GM12878 (cell line): ENCODE measurements around the gene POMC.

Source experiments
- CHD2 ChIP-seq: IDR thresholded peaks from 2 replicates; pipeline ENCODE4 v1.6.1; 2011; ENCODE audit warnings: low read depth, low read length, improper control_type of control experiment, borderline replicate concordance
- EGR1 ChIP-seq, 2 experiments: IDR thresholded peaks; 1 replicate in 1 of 2; 2 replicates in 1 of 2; pipeline ENCODE4 v1.6.1; 2011 to 2012; ENCODE audit warnings: low read depth in 2 of 2, low read length in 2 of 2, borderline replicate concordance in 1 of 2, mild to moderate bottlenecking in 1 of 2, moderate library complexity in 1 of 2
- FOS ChIP-seq: IDR thresholded peaks from 3 replicates; pipeline ENCODE4 v1.6.1; 2011; ENCODE audit warnings: borderline replicate concordance; ENCODE audit not compliant: insufficient read length; ENCODE audit errors: extremely low read depth
- FOXM1 ChIP-seq: IDR thresholded peaks from 2 replicates; pipeline ENCODE4 v1.6.1; 2012; ENCODE audit warnings: low read depth, mild to moderate bottlenecking, inconsistent platforms, low read length, moderate library complexity
- HCFC1 ChIP-seq: fragments of 150-350 bp; IDR thresholded peaks from 2 replicates; pipeline ENCODE4 v1.6.1; 2014; ENCODE audit warnings: low read length
- MXI1 ChIP-seq: fragments of 150-350 bp; IDR thresholded peaks from 2 replicates; pipeline ENCODE4 v1.6.1; 2011; ENCODE audit warnings: low read depth, mild to moderate bottlenecking, inconsistent platforms, low read length, improper control_type of control experiment
- POLR2AphosphoS2 ChIP-seq: IDR thresholded peaks from 2 replicates; pipeline ENCODE4 v1.6.1; 2011; ENCODE audit warnings: low read depth, mild to moderate bottlenecking, low read length, improper control_type of control experiment, moderate library complexity
- POLR2AphosphoS5 ChIP-seq: IDR thresholded peaks from 2 replicates; pipeline ENCODE4 v1.6.1; 2011; ENCODE audit warnings: mild to moderate bottlenecking, low read length, inconsistent platforms
- RCOR1 ChIP-seq: conservative IDR thresholded peaks from 2 replicates; pipeline ENCODE4 v1.6.1; 2012; ENCODE audit warnings: low read depth, low read length, improper control_type of control experiment
- TF ChIP-seq, protein P1 (sequence below): IDR thresholded peaks from 2 replicates; pipeline ENCODE4 v1.6.1; 2012; ENCODE audit warnings: low read depth, low read length, improper control_type of control experiment
- TF ChIP-seq, protein P2 (sequence below), 3 experiments: IDR thresholded peaks in 2 of 3; conservative IDR thresholded peaks in 1 of 3; 2 replicates each; pipeline ENCODE4 v1.5.1; 2011; ENCODE audit warnings: low read depth in 3 of 3, low read length in 3 of 3, mild to moderate bottlenecking in 3 of 3, control low read depth in 2 of 3, moderate library complexity in 2 of 3, inconsistent platforms in 1 of 3, mixed read lengths in 1 of 3; ENCODE audit not compliant: control insufficient read depth in 2 of 3, insufficient read depth in 1 of 3; ENCODE audit errors: extremely low read depth in 1 of 3

DNA sequence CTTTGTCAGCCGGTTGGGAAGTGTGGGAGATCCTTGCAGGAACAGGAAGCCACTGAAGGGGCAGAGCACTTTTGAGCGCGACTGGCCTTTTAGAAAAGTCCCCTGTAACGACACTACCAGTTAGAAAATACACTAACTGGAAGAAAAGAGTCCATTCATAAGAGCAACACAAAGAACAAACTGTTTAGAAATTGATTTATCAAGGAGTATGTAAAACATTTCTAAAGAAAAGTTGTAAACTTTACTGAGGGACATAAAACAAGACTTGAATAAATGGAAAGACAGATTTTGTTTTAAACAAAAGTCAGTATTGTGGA, 29.8 kb upstream of the POMC start:
- no peak for TF ChIP-seq FOS
- no peak for TF ChIP-seq CHD2
- TF ChIP-seq, protein P1, sequence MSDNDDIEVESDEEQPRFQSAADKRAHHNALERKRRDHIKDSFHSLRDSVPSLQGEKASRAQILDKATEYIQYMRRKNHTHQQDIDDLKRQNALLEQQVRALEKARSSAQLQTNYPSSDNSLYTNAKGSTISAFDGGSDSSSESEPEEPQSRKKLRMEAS: no peak
- no peak for TF ChIP-seq EGR1 (IDR thresholded peaks at IDR 0.05; ENCODE audit: borderline replicate concordance in 1 of 2, low read depth in 2 of 2, low read length in 2 of 2)
- no peak for TF ChIP-seq FOXM1
- TF ChIP-seq, protein P2, sequence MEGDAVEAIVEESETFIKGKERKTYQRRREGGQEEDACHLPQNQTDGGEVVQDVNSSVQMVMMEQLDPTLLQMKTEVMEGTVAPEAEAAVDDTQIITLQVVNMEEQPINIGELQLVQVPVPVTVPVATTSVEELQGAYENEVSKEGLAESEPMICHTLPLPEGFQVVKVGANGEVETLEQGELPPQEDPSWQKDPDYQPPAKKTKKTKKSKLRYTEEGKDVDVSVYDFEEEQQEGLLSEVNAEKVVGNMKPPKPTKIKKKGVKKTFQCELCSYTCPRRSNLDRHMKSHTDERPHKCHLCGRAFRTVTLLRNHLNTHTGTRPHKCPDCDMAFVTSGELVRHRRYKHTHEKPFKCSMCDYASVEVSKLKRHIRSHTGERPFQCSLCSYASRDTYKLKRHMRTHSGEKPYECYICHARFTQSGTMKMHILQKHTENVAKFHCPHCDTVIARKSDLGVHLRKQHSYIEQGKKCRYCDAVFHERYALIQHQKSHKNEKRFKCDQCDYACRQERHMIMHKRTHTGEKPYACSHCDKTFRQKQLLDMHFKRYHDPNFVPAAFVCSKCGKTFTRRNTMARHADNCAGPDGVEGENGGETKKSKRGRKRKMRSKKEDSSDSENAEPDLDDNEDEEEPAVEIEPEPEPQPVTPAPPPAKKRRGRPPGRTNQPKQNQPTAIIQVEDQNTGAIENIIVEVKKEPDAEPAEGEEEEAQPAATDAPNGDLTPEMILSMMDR (IDR thresholded peaks at IDR 0.05 in 2 of 3, conservative IDR thresholded peaks at IDR 0.05 in 1 of 3; ENCODE audit: control insufficient read depth in 2 of 3, extremely low read depth in 1 of 3, insufficient read depth in 1 of 3, low read depth in 3 of 3, low read length in 3 of 3): no peak
- no peak for TF ChIP-seq MXI1
- TF ChIP-seq POLR2AphosphoS5: no peak
- TF ChIP-seq RCOR1: no peak
- TF ChIP-seq HCFC1: no peak
- TF ChIP-seq POLR2AphosphoS2: no peak
